Caco-2 (cell line): Measurements from ENCODE around the gene FOXR1. TPM values are rescaled to one million over a fixed set of nuclear protein-coding genes. Genes with fewer than 3 reads are reported as not detected.
"Not testable (repeated sequence)": the region's sequence is repeated elsewhere in the genome, so short reads cannot be mapped to it uniquely, and the experiment has no call there.

Experiments used
- BruUV-seq: library from RNA; stranded (reverse); fragments of 400-500 nt; replicated peaks from 2 replicates; lab custom pipeline; 2021; lab: Mats Ljungman, UMichigan
- CTCF ChIA-PET: fragments of 300-600 bp; sonication (Branson Sonifier 250); formaldehyde crosslinking; loops from one replicate; lab custom pipeline; 2022; ENCODE audit warnings: antibody characterized with exemption; lab: Charles Lee
- POLR2A ChIA-PET: fragments of 300-600 bp; sonication (Branson Sonifier 250); formaldehyde crosslinking; loops from one replicate; lab custom pipeline; 2022; ENCODE audit warnings: antibody characterized with exemption; lab: Charles Lee
- DNase-seq, 2 experiments: peaks; one replicate each; pipeline versions ENCODE4 v3.0.0 to v3.0.0-alpha.2; 2020 to 2022
- H3K27me3 ChIP-seq: replicated peaks from 2 replicates; pipeline ENCODE4 v1.6.0; 2011; ENCODE audit warnings: low read length; ENCODE audit not compliant: control insufficient read depth, insufficient read depth
- H3K36me3 ChIP-seq: 2 replicates; pipeline ENCODE4 v1.5.1; 2011; ENCODE audit warnings: low read length; ENCODE audit not compliant: control insufficient read depth, insufficient read depth
- H3K4me1 ChIP-seq: fragments of 250-450 bp; sonication (Bioruptor Pico); 2 replicates; pipeline ENCODE4 v1.5.1; 2020; ENCODE audit warnings: mild to moderate bottlenecking
- H3K4me3 ChIP-seq: 2 replicates; pipeline ENCODE4 v1.5.1; 2011; ENCODE audit warnings: low read depth, mild to moderate bottlenecking, control low read depth, low read length
- H3K9me3 ChIP-seq: fragments of 250-450 bp; sonication (Bioruptor Pico); 2 replicates; pipeline ENCODE4 v1.5.1; 2020; ENCODE audit warnings: mild to moderate bottlenecking, moderate library complexity
- H3K27ac Mint-ChIP-seq: one replicate; pipeline ENCODE4 v1.8.0; 2022; ENCODE audit warnings: mixed read lengths; ENCODE audit not compliant: unreplicated experiment
- H3K27me3 Mint-ChIP-seq: one replicate; pipeline ENCODE4 v1.8.0; 2022; ENCODE audit warnings: mixed read lengths; ENCODE audit not compliant: insufficient read depth, unreplicated experiment
- H3K36me3 Mint-ChIP-seq: one replicate; pipeline ENCODE4 v1.8.0; 2022; ENCODE audit warnings: mild to moderate bottlenecking, mixed read lengths; ENCODE audit not compliant: insufficient read depth, unreplicated experiment
- H3K4me1 Mint-ChIP-seq: one replicate; pipeline ENCODE4 v1.8.0; 2022; ENCODE audit warnings: low read depth, mixed read lengths; ENCODE audit not compliant: unreplicated experiment
- H3K4me3 Mint-ChIP-seq: one replicate; pipeline ENCODE4 v1.8.0; 2022; ENCODE audit warnings: mild to moderate bottlenecking, moderate library complexity, mixed read lengths; ENCODE audit not compliant: unreplicated experiment
- H3K9me3 Mint-ChIP-seq: one replicate; pipeline ENCODE4 v1.8.0; 2022; ENCODE audit warnings: mixed read lengths; ENCODE audit not compliant: unreplicated experiment
- CTCF ChIP-seq, 2 experiments: fragments of 200-600 bp in 1 of 2; IDR thresholded peaks; 1 replicate in 1 of 2; 2 replicates in 1 of 2; pipeline versions ENCODE4 v1.5.1 to v1.8.0; 2011 to 2022; ENCODE audit warnings: antibody characterized with exemption in 1 of 2, control low read depth in 1 of 2, inconsistent platforms in 1 of 2, low read depth in 1 of 2, low read length in 1 of 2, mild to moderate bottlenecking in 1 of 2, moderate library complexity in 1 of 2; ENCODE audit not compliant: insufficient read depth in 1 of 2, severe bottlenecking in 1 of 2, unreplicated experiment in 1 of 2
- intact Hi-C: fragments of 100-400 bp; cut with micrococcal nuclease; formaldehyde crosslinking; loops from one replicate; pipeline ENCODE4 v1.10.0; 2022; ENCODE audit not compliant: unreplicated experiment
- total RNA-seq: library from RNA; stranded (reverse); gene quantifications from 2 replicates; pipeline ENCODE4 v1.2.3, GENCODE V29; 2022

The FOXR1 gene
- total RNA-seq, 1 experiment from 2014 or later: not detected

GRCh38 chr11:118948000-118948399 lies 23.6 kb upstream of the FOXR1 start:
- no peaks in the 10 kb centered on the region for H3K36me3 Mint-ChIP-seq
- peaks cover 13% of the 10 kb centered on the region for H3K27me3 Mint-ChIP-seq
- no peak overlapping the region for H3K27ac Mint-ChIP-seq
- Histone ChIP-seq H3K4me1 (no peaks in the 10 kb centered on the region), H3K27me3 (no peaks in the 10 kb centered on the region; the same call in 1 of the 2 replicates), H3K9me3 (no peaks in the 10 kb centered on the region), H3K4me3 (no peak overlapping the region), H3K36me3 (no peaks in the 10 kb centered on the region)
- intact Hi-C loops: loop anchor here (1.0 kb wide), 1 partner anchor 18 kb away; no protein-coding TSS in a partner anchor
- no peak overlapping the region for H3K4me3 Mint-ChIP-seq
- no TSS peak for BruUV-seq
- no peaks in the 10 kb centered on the region for H3K9me3 Mint-ChIP-seq
- ChIA-PET CTCF (interaction anchor here (0.5 to 0.9 kb wide), 3 partner anchors 10 to 232 kb away, joined by 3 read pairs; partner anchors contain the start of gene DDX6), POLR2A (no interaction called here)
- H3K4me1 Mint-ChIP-seq: peaks cover 4% of the 10 kb centered on the region
- TF ChIP-seq CTCF (IDR thresholded peaks at IDR 0.05; ENCODE audit: insufficient read depth in 1 of 2, low read depth in 1 of 2, low read length in 1 of 2, severe bottlenecking in 1 of 2, unreplicated experiment in 1 of 2): no peak
- DNase-seq: no peak

- no TSS peak for BruUV-seq
- POLR2A ChIA-PET: interaction anchor here (0.6 to 1.0 kb wide), 3 partner anchors 24 to 162 kb away, joined by 3 to 6 read pairs (median 6); partner anchors contain the start of gene DDX6
- no peaks in the 10 kb centered on the region for H3K27me3 ChIP-seq
- peaks cover 15% of the 10 kb centered on the region for H3K4me1 ChIP-seq
- peaks cover 15% of the 10 kb centered on the region for H3K4me1 Mint-ChIP-seq
- H3K36me3 ChIP-seq: no peaks in the 10 kb centered on the region
- no peaks in the 10 kb centered on the region for H3K36me3 Mint-ChIP-seq
- CTCF ChIA-PET: interaction anchor here (0.6 to 1.1 kb wide), 5 partner anchors 23 to 162 kb away, joined by 3 to 5 read pairs (median 3); no protein-coding TSS in a partner anchor
- no peaks in the 10 kb centered on the region for H3K9me3 Mint-ChIP-seq
- intact Hi-C loops: no loop called here
- no peak overlapping the region for H3K4me3 Mint-ChIP-seq
- H3K9me3 ChIP-seq: no peaks in the 10 kb centered on the region
- no peak overlapping the region for H3K4me3 ChIP-seq
- peak; percentile 45 to 63 for DNase-seq
- H3K27me3 Mint-ChIP-seq: peaks cover 4% of the 10 kb centered on the region
- H3K27ac Mint-ChIP-seq: no peak overlapping the region
- no peak for TF ChIP-seq CTCF (IDR thresholded peaks at IDR 0.05; ENCODE audit: insufficient read depth in 1 of 2, low read depth in 1 of 2, low read length in 1 of 2, severe bottlenecking in 1 of 2, unreplicated experiment in 1 of 2)
These were observed 18.3 kb upstream of the FOXR1 start for GRCh38 chr11:118953265-118953664.

- H3K4me3 ChIP-seq, H3K4me3 Mint-ChIP-seq, DNase-seq, intact Hi-C loops, H3K27me3 ChIP-seq, H3K27ac Mint-ChIP-seq, BruUV-seq, POLR2A ChIA-PET, H3K9me3 Mint-ChIP-seq, H3K36me3 ChIP-seq, H3K9me3 ChIP-seq, H3K36me3 Mint-ChIP-seq, H3K27me3 Mint-ChIP-seq: not testable (repeated sequence)
- CTCF ChIA-PET: interaction anchor here (1.1 kb wide), 1 partner anchor 59 kb away, joined by 3 read pairs; no protein-coding TSS in a partner anchor
- H3K4me1 ChIP-seq: peaks cover 15% of the 10 kb centered on the region
- H3K4me1 Mint-ChIP-seq: peaks cover 15% of the 10 kb centered on the region
These were observed 17.6 kb upstream of the FOXR1 start for GRCh38 chr11:118953976-118954375.
